ENCODE results near the gene ICE2.

The ICE2 gene

GRCh38 chr15:60441331-60441730 lies 37.6 kb downstream of the ICE2 start:
- no peak overlapping the region for H3K4me3 ChIP-seq (replicated peaks; ENCODE audit: low read depth, low read length)
- DNase-seq (ENCODE audit: low read depth), result no peak
- TF ChIP-seq CTCF (IDR thresholded peaks at IDR 0.05; ENCODE audit: low read length, missing control alignments), result no peak

GRCh38 chr15:60438646-60439045 lies 40.3 kb downstream of the ICE2 start:
- DNase-seq (ENCODE audit: low read depth), result no peak
- TF ChIP-seq CTCF (IDR thresholded peaks at IDR 0.05; ENCODE audit: low read length, missing control alignments), result no peak
- H3K4me3 ChIP-seq (replicated peaks; ENCODE audit: low read depth, low read length), result no peak overlapping the region

GRCh38 chr15:60428935-60429334 lies 50.0 kb downstream of the ICE2 start:
- no peak for TF ChIP-seq CTCF (IDR thresholded peaks at IDR 0.05; ENCODE audit: low read length, missing control alignments)
- H3K4me3 ChIP-seq (replicated peaks; ENCODE audit: low read depth, low read length), result no peak overlapping the region
- no peak for DNase-seq (ENCODE audit: low read depth)

- H3K4me3 ChIP-seq (replicated peaks; ENCODE audit: low read depth, low read length), result no peak overlapping the region
- no peak for TF ChIP-seq CTCF (IDR thresholded peaks at IDR 0.05; ENCODE audit: low read length, missing control alignments)
- peak; percentile 61 for DNase-seq (ENCODE audit: low read depth)
These were observed 52.0 kb downstream of the ICE2 start for GRCh38 chr15:60426870-60427508.

GRCh38 chr15:60425461-60425860 lies 53.5 kb downstream of the ICE2 start:
- no peak for DNase-seq (ENCODE audit: low read depth)
- no peak overlapping the region for H3K4me3 ChIP-seq (replicated peaks; ENCODE audit: low read depth, low read length)
- no peak for TF ChIP-seq CTCF (IDR thresholded peaks at IDR 0.05; ENCODE audit: low read length, missing control alignments)

- DNase-seq (ENCODE audit: low read depth), result no peak
- no peak overlapping the region for H3K4me3 ChIP-seq (replicated peaks; ENCODE audit: low read depth, low read length)
- TF ChIP-seq CTCF (IDR thresholded peaks at IDR 0.05; ENCODE audit: low read length, missing control alignments), result no peak
These were observed 54.9 kb downstream of the ICE2 start for GRCh38 chr15:60424006-60424405.

GRCh38 chr15:60423537-60423936 lies 55.4 kb downstream of the ICE2 start:
- H3K4me3 ChIP-seq (replicated peaks; ENCODE audit: low read depth, low read length), result no peak overlapping the region
- peak; percentile 91 for DNase-seq (ENCODE audit: low read depth)
- no peak for TF ChIP-seq CTCF (IDR thresholded peaks at IDR 0.05; ENCODE audit: low read length, missing control alignments)

All from fibroblast of pulmonary artery (primary cell).